Liver (tissue), 3 donors: ENCODE results near the gene TXNDC17.

ENCODE experiments used
- EGR1 ChIP-seq, 2 donors: IDR thresholded peaks; 2 replicates each; pipeline ENCODE4 v1.6.1; 2016 to 2018; ENCODE audit warnings: antibody characterized with exemption in 2 of 2, low read depth in 2 of 2
- FOXA1 ChIP-seq: IDR thresholded peaks from 2 replicates; pipeline ENCODE4 v1.6.1; 2016; ENCODE audit warnings: antibody characterized with exemption
- FOXA2 ChIP-seq: IDR thresholded peaks from 2 replicates; pipeline ENCODE4 v1.6.1; 2016; ENCODE audit warnings: antibody characterized with exemption
- GABPA ChIP-seq, 2 donors: IDR thresholded peaks in 1 of 2; conservative IDR thresholded peaks in 1 of 2; 2 replicates each; pipeline ENCODE4 v1.6.1; 2016; ENCODE audit warnings: antibody characterized with exemption in 2 of 2, mild to moderate bottlenecking in 1 of 2, moderate library complexity in 1 of 2
- HNF4G ChIP-seq: IDR thresholded peaks from 2 replicates; pipeline ENCODE4 v1.6.1; 2016; ENCODE audit warnings: antibody characterized with exemption
- JUND ChIP-seq, 2 donors: IDR thresholded peaks; 2 replicates each; pipeline ENCODE4 v1.6.1; 2016; ENCODE audit warnings: antibody characterized with exemption in 2 of 2
- NR2F2 ChIP-seq: IDR thresholded peaks from 2 replicates; pipeline ENCODE4 v1.6.1; 2016; ENCODE audit warnings: antibody characterized with exemption
- RAD21 ChIP-seq, 2 donors: IDR thresholded peaks; 2 replicates each; pipeline ENCODE4 v1.6.1; 2016; ENCODE audit warnings: antibody characterized with exemption in 2 of 2, mild to moderate bottlenecking in 2 of 2
- TAF1 ChIP-seq: conservative IDR thresholded peaks from 2 replicates; pipeline ENCODE4 v1.6.1; 2016; ENCODE audit warnings: antibody characterized with exemption, mild to moderate bottlenecking
- YY1 ChIP-seq: IDR thresholded peaks from 2 replicates; pipeline ENCODE4 v1.6.1; 2016; ENCODE audit warnings: antibody characterized with exemption, mild to moderate bottlenecking
- TF ChIP-seq, protein P1 (sequence below): fragments of 150-350 bp; IDR thresholded peaks from 2 replicates; pipeline ENCODE4 v1.5.1; 2017; ENCODE audit warnings: improper control_type of control experiment, low read depth, low read length; ENCODE audit not compliant: missing input control
- TF ChIP-seq, protein P2 (sequence below): IDR thresholded peaks from 2 replicates; pipeline ENCODE4 v1.6.1; 2016; ENCODE audit warnings: antibody characterized with exemption
- TF ChIP-seq, protein P3 (sequence below): IDR thresholded peaks from 2 replicates; pipeline ENCODE4 v1.6.1; 2016; ENCODE audit warnings: antibody characterized with exemption, mild to moderate bottlenecking
- TF ChIP-seq, protein P4 (sequence below): IDR thresholded peaks from 2 replicates; pipeline ENCODE4 v1.6.1; 2016; ENCODE audit warnings: antibody characterized with exemption
- donor health status: healthy.
- donor health status: healthy.

DNA sequence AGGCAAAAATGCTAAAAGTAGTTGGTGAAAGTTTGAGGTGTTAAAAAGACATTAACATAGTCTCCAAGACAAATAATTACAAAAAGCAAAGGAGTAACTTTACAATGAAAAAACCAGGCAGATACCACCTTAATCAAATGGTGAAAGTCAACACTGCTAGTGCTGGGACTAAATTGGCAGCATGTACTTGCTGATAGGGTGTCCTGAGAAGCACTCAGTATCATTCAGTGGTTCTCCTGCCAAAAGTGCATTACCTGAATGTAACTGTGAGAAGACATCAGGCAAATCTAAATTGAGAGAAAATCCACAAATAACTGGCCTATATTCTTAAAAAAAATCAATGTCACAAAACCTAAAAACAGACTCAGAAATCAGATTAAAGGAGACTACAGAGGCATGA, 8.3 kb upstream of the TXNDC17 start:
- TF ChIP-seq, protein P1, sequence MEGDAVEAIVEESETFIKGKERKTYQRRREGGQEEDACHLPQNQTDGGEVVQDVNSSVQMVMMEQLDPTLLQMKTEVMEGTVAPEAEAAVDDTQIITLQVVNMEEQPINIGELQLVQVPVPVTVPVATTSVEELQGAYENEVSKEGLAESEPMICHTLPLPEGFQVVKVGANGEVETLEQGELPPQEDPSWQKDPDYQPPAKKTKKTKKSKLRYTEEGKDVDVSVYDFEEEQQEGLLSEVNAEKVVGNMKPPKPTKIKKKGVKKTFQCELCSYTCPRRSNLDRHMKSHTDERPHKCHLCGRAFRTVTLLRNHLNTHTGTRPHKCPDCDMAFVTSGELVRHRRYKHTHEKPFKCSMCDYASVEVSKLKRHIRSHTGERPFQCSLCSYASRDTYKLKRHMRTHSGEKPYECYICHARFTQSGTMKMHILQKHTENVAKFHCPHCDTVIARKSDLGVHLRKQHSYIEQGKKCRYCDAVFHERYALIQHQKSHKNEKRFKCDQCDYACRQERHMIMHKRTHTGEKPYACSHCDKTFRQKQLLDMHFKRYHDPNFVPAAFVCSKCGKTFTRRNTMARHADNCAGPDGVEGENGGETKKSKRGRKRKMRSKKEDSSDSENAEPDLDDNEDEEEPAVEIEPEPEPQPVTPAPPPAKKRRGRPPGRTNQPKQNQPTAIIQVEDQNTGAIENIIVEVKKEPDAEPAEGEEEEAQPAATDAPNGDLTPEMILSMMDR: no peak
- TF ChIP-seq NR2F2 (no peak), RAD21 (IDR thresholded peaks at IDR 0.05) (no peak), GABPA (IDR thresholded peaks at IDR 0.05 in 1 of 2, conservative IDR thresholded peaks at IDR 0.05 in 1 of 2) (no peak), FOXA2 (no peak), HNF4G (no peak), TAF1 (no peak), YY1 (no peak), JUND (IDR thresholded peaks at IDR 0.05) (no peak), EGR1 (IDR thresholded peaks at IDR 0.05; ENCODE audit: low read depth in 2 of 2) (no peak), FOXA1 (no peak)
- TF ChIP-seq, protein P2, sequence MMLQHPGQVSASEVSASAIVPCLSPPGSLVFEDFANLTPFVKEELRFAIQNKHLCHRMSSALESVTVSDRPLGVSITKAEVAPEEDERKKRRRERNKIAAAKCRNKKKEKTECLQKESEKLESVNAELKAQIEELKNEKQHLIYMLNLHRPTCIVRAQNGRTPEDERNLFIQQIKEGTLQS: no peak
- TF ChIP-seq, protein P3, sequence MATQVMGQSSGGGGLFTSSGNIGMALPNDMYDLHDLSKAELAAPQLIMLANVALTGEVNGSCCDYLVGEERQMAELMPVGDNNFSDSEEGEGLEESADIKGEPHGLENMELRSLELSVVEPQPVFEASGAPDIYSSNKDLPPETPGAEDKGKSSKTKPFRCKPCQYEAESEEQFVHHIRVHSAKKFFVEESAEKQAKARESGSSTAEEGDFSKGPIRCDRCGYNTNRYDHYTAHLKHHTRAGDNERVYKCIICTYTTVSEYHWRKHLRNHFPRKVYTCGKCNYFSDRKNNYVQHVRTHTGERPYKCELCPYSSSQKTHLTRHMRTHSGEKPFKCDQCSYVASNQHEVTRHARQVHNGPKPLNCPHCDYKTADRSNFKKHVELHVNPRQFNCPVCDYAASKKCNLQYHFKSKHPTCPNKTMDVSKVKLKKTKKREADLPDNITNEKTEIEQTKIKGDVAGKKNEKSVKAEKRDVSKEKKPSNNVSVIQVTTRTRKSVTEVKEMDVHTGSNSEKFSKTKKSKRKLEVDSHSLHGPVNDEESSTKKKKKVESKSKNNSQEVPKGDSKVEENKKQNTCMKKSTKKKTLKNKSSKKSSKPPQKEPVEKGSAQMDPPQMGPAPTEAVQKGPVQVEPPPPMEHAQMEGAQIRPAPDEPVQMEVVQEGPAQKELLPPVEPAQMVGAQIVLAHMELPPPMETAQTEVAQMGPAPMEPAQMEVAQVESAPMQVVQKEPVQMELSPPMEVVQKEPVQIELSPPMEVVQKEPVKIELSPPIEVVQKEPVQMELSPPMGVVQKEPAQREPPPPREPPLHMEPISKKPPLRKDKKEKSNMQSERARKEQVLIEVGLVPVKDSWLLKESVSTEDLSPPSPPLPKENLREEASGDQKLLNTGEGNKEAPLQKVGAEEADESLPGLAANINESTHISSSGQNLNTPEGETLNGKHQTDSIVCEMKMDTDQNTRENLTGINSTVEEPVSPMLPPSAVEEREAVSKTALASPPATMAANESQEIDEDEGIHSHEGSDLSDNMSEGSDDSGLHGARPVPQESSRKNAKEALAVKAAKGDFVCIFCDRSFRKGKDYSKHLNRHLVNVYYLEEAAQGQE: no peak
- TF ChIP-seq, protein P4, sequence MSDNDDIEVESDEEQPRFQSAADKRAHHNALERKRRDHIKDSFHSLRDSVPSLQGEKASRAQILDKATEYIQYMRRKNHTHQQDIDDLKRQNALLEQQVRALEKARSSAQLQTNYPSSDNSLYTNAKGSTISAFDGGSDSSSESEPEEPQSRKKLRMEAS: no peak
